IPS-15b (cell line): ENCODE data around the gene CCDC192.

ENCODE experiments used
- H3K27me3 ChIP-seq: one replicate; pipeline ENCODE4 v1.6.1; 2013; ENCODE audit warnings: low read length; ENCODE audit not compliant: control insufficient read depth, insufficient read depth
- H3K36me3 ChIP-seq: one replicate; pipeline ENCODE4 v1.6.1; 2013; ENCODE audit warnings: low read length; ENCODE audit not compliant: control insufficient read depth, insufficient read depth
- H3K4me1 ChIP-seq: one replicate; pipeline ENCODE4 v1.6.1; 2013; ENCODE audit warnings: mild to moderate bottlenecking, low read length; ENCODE audit not compliant: control insufficient read depth, insufficient read depth
- H3K4me3 ChIP-seq: one replicate; pipeline ENCODE4 v1.5.1; 2013; ENCODE audit warnings: low read depth, low read length
- H3K9ac ChIP-seq: one replicate; pipeline ENCODE4 v1.6.1; 2013; ENCODE audit warnings: low read depth, mild to moderate bottlenecking, low read length
- H3K9me3 ChIP-seq: one replicate; pipeline ENCODE4 v1.6.1; 2013; ENCODE audit warnings: mild to moderate bottlenecking, low read length; ENCODE audit not compliant: control insufficient read depth, insufficient read depth

CCDC192 gene

DNA sequence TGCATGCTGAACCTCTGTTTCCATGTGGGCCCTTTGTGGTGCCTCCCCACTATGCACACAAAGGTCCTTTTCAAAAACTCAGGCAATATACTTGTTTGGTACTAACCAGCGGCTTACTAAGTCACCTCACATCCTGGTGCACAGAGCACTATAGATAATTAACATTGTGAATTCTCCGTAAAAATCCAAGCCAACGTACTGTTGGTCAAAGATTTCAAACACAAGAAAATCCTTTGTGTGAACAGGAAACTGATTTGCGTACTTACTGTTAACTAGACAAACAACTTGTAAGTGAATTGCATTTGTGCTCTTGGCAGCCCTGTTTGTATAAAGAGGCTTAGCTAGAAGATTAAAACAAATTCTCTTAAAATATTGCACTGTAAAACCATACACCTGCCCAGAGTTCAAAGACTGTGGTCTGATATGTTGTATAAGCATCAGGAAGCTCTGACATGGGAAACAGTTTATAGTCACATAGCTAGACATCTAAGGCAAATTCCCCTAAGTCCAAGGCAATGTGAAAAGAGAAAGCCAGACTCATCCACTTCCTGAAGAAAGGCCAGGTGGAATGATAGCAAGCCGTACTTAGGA lies 255.3 kb downstream of the CCDC192 start:
- no peaks in the 10 kb centered on the region for H3K27me3 ChIP-seq
- no peaks in the 10 kb centered on the region for H3K36me3 ChIP-seq
- no peak overlapping the region for H3K4me3 ChIP-seq
- H3K4me1 ChIP-seq: peaks cover 5% of the 10 kb centered on the region
- H3K9ac ChIP-seq: no peak overlapping the region
- H3K9me3 ChIP-seq: no peaks in the 10 kb centered on the region

- Histone ChIP-seq H3K4me1 (peaks cover 5% of the 10 kb centered on the region), H3K9me3 (no peaks in the 10 kb centered on the region), H3K4me3 (no peak overlapping the region), H3K9ac (no peak overlapping the region), H3K27me3 (no peaks in the 10 kb centered on the region), H3K36me3 (no peaks in the 10 kb centered on the region)
Measured at GRCh38 chr5:127959152-127959764, 256.1 kb downstream of the CCDC192 start.

- Histone ChIP-seq H3K27me3 (no peaks in the 10 kb centered on the region), H3K9ac (no peak overlapping the region)
Measured at GRCh38 chr5:127960270-127960691, 257.1 kb downstream of the CCDC192 start.

DNA sequence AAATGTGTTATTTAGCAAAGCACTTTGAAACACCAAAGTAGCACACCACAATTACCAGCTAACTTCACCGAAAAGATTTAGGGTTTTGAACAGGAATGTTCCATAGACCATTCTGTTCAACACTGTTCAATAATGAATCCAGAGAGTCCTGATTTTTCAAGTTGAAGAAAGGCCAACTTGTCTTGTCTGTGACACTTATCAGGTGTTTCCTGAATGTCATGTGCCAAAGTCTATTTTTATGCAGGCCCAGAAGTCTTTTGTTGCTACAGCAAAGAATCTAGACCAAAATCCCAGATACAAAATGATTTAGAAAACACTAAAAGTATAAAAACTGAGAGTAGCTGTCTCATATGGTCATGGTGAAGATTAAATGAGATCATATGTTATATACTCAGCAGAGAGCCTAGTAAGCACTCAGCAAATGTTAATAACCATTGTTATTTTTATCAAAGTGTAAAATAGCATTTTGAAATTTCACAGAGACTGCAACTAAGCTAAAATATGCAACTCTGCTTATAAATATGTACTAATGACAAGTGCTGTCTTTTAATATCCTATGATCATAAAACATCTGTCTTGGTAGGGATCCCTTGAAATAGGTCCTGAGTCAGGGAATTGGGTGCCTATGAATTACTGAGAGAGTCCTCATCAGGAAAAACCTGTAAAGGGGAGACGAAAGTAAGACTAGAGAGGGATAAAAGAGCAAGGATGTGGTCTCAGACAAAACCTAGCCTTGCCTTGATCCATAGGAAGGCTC lies 258.0 kb downstream of the CCDC192 start:
- peaks cover 5% of the 10 kb centered on the region for H3K4me1 ChIP-seq
- no peaks in the 10 kb centered on the region for H3K36me3 ChIP-seq
- no peak overlapping the region for H3K4me3 ChIP-seq
- H3K9me3 ChIP-seq: no peaks in the 10 kb centered on the region
- no peak overlapping the region for H3K9ac ChIP-seq
- H3K27me3 ChIP-seq: no peaks in the 10 kb centered on the region

More at GRCh38 chr5:127960270-127960691, 257.1 kb downstream of the CCDC192 start:
- Histone ChIP-seq H3K36me3 (no peaks in the 10 kb centered on the region), H3K4me1 (peaks cover 5% of the 10 kb centered on the region), H3K9me3 (no peaks in the 10 kb centered on the region), H3K4me3 (no peak overlapping the region)

GRCh38 chr5:127961763-127962145 lies 258.6 kb downstream of the CCDC192 start:
- Histone ChIP-seq H3K9me3 (no peaks in the 10 kb centered on the region), H3K9ac (no peak overlapping the region), H3K4me1 (peaks cover 5% of the 10 kb centered on the region), H3K36me3 (no peaks in the 10 kb centered on the region), H3K4me3 (no peak overlapping the region), H3K27me3 (no peaks in the 10 kb centered on the region)

GRCh38 chr5:127962491-127962890 lies 259.3 kb downstream of the CCDC192 start:
- no peak overlapping the region for H3K9ac ChIP-seq
- H3K36me3 ChIP-seq: no peaks in the 10 kb centered on the region
- H3K27me3 ChIP-seq: no peaks in the 10 kb centered on the region
- no peak overlapping the region for H3K4me3 ChIP-seq
- peaks cover 5% of the 10 kb centered on the region for H3K4me1 ChIP-seq
- H3K9me3 ChIP-seq: no peaks in the 10 kb centered on the region

DNA sequence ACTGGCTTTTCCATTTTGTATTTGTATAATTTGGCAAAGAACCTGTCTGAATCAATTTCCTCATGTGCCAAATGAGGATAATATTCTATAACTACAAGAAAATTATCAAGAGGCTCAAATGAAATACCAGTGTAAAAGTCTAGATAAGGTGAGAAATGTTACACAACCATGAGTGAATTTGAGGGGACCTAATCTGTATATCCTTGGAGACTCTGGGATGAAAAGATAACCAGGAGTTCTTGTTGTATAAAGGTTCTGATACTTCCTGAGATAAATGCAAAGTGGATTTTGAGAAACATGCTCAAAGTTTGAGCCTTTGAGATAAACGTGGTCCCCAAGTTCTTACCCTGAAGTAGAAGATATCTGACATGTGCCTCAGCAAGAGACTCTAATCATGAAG lies 260.0 kb downstream of the CCDC192 start:
- peaks cover 5% of the 10 kb centered on the region for H3K4me1 ChIP-seq
- no peak overlapping the region for H3K9ac ChIP-seq
- no peaks in the 10 kb centered on the region for H3K36me3 ChIP-seq
- H3K4me3 ChIP-seq: no peak overlapping the region
- H3K9me3 ChIP-seq: no peaks in the 10 kb centered on the region
- H3K27me3 ChIP-seq: no peaks in the 10 kb centered on the region

DNA sequence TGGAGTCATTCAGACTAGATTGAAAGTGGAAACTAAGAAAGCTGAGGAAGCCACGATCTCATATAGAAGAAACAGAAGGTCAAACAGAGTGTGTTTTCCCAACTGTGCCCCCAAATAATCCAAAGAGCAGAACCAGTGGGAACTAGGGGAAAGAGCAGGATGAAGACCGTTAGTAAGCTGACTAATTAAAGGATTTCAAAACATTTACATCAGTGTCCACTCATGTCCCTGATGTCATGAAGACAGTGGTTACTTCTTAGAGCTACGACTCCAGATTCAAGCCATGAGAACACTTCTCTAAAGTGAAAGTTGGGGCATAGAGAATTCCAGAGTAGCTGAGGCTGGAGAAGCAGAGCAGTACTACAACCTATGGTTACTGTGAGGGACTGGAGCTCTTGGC lies 260.7 kb downstream of the CCDC192 start:
- H3K9ac ChIP-seq: no peak overlapping the region
- no peaks in the 10 kb centered on the region for H3K27me3 ChIP-seq
- no peaks in the 10 kb centered on the region for H3K36me3 ChIP-seq
- peaks cover 1% of the 10 kb centered on the region for H3K4me1 ChIP-seq
- no peak overlapping the region for H3K4me3 ChIP-seq
- H3K9me3 ChIP-seq: no peaks in the 10 kb centered on the region

- Histone ChIP-seq H3K27me3 (no peaks in the 10 kb centered on the region), H3K4me3 (no peak overlapping the region), H3K9me3 (no peaks in the 10 kb centered on the region), H3K4me1 (no peaks in the 10 kb centered on the region), H3K9ac (no peak overlapping the region), H3K36me3 (no peaks in the 10 kb centered on the region)
Measured at GRCh38 chr5:127967323-127967982, 264.3 kb downstream of the CCDC192 start.

GRCh38 chr5:127967983-127968592 lies 264.9 kb downstream of the CCDC192 start:
- Histone ChIP-seq H3K4me1 (no peaks in the 10 kb centered on the region), H3K27me3 (no peaks in the 10 kb centered on the region), H3K9me3 (no peaks in the 10 kb centered on the region), H3K36me3 (no peaks in the 10 kb centered on the region), H3K9ac (no peak overlapping the region), H3K4me3 (no peak overlapping the region)

DNA sequence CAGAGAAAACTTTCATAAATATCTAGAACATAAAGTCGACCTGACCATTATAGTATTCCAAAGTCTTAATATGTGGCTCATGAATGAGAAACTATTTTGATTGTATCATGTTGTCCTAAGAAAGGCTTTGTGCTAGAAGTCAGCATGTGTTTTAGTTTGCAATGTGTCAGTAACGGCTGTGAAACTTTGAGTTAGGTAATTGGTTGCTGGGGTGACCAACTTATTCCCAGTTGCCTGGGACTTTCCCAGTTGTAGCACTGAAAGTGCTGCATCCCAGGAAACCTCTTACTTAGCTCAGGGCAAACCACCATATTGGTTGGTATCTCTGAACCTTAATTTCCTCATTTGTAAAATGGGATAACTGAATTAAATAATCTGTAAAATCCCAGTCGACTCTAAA lies 265.8 kb downstream of the CCDC192 start:
- no peaks in the 10 kb centered on the region for H3K27me3 ChIP-seq
- H3K4me3 ChIP-seq: no peak overlapping the region
- no peaks in the 10 kb centered on the region for H3K4me1 ChIP-seq

More for the DNA sequence above, 265.8 kb downstream of the CCDC192 start:
- no peaks in the 10 kb centered on the region for H3K36me3 ChIP-seq
- H3K9me3 ChIP-seq: no peaks in the 10 kb centered on the region
- H3K9ac ChIP-seq: no peak overlapping the region
